IMR-90 (cell line): ENCODE data around the gene FADS1. TPM values are rescaled to one million over a fixed set of nuclear protein-coding genes. Genes with fewer than 3 reads are reported as not detected.

ENCODE experiments used
- ATAC-seq: fragments of 200-7000 bp; cut with Tn5 transposase; 2 replicates; pipeline ENCODE4 v1.9.1; 2020; ENCODE audit warnings: low read depth, mild to moderate bottlenecking, moderate library complexity
- BruUV-seq: library from RNA; stranded (reverse); fragments of 400-500 nt; replicated peaks from 2 replicates; lab custom pipeline; 2021; lab: Mats Ljungman, UMichigan
- CTCF ChIA-PET: fragments of 300-600 bp; formaldehyde crosslinking; extraction: SDS; loops from one replicate; lab custom pipeline; 2021; ENCODE audit warnings: antibody characterized with exemption; lab: Yijun Ruan, JAX
- POLR2A ChIA-PET: fragments of 300-600 bp; sonication (Branson Sonifier 250); formaldehyde crosslinking; loops from one replicate; lab custom pipeline; 2022; ENCODE audit warnings: antibody characterized with exemption; ENCODE audit not compliant: unreplicated experiment; lab: Charles Lee
- DNase-seq: peaks from one replicate; pipeline ENCODE4 v3.0.0; 2013
- H2AFZ ChIP-seq: replicated peaks from 2 replicates; pipeline ENCODE3; 2013; ENCODE audit warnings: low read length, mild to moderate bottlenecking; ENCODE audit not compliant: poor library complexity
- H2AK5ac ChIP-seq: 2 replicates; pipeline ENCODE4 v1.6.1; 2013; ENCODE audit warnings: low read depth, low read length, inconsistent platforms
- H2AK9ac ChIP-seq: replicated peaks from 2 replicates; pipeline ENCODE3; 2013; ENCODE audit warnings: mild to moderate bottlenecking, low read depth, low read length, moderate library complexity; ENCODE audit not compliant: poor library complexity
- H2BK120ac ChIP-seq: 2 replicates; pipeline ENCODE4 v1.6.1; 2013; ENCODE audit warnings: low read depth, low read length, inconsistent platforms
- H2BK15ac ChIP-seq: 3 replicates; pipeline ENCODE4 v1.6.1; 2013; ENCODE audit warnings: low read depth, low read length, inconsistent platforms
- H2BK20ac ChIP-seq: 2 replicates; pipeline ENCODE4 v1.6.1; 2013; ENCODE audit warnings: low read depth, mild to moderate bottlenecking, inconsistent platforms, low read length, moderate library complexity
- H2BK5ac ChIP-seq: 2 replicates; pipeline ENCODE4 v1.6.1; 2013; ENCODE audit warnings: mild to moderate bottlenecking, low read depth, low read length, inconsistent platforms; ENCODE audit not compliant: poor library complexity, severe bottlenecking
- H3K14ac ChIP-seq: replicated peaks from 2 replicates; pipeline ENCODE4 v1.6.1; 2013; ENCODE audit warnings: low read depth, low read length, inconsistent platforms
- H3K18ac ChIP-seq: 2 replicates; pipeline ENCODE4 v1.6.1; 2013; ENCODE audit warnings: low read depth, low read length, control low read depth
- H3K23ac ChIP-seq: 2 replicates; pipeline ENCODE4 v1.6.1; 2013; ENCODE audit warnings: low read depth, low read length, inconsistent platforms
- H3K27ac ChIP-seq: 2 replicates; pipeline ENCODE4 v1.5.1; 2013; ENCODE audit warnings: mild to moderate bottlenecking, control low read depth, low read length; ENCODE audit not compliant: insufficient read depth
- H3K27me3 ChIP-seq: 2 replicates; pipeline ENCODE4 v1.6.1; 2013; ENCODE audit warnings: low read length; ENCODE audit not compliant: control insufficient read depth, insufficient read depth
- H3K36me3 ChIP-seq: 2 replicates; pipeline ENCODE4 v1.6.1; 2013; ENCODE audit warnings: low read length, mixed read lengths; ENCODE audit not compliant: control insufficient read depth, insufficient read depth
- H3K4ac ChIP-seq: 2 replicates; pipeline ENCODE4 v1.6.1; 2013; ENCODE audit warnings: low read depth, low read length, inconsistent platforms
- H3K4me1 ChIP-seq: 2 replicates; pipeline ENCODE4 v1.6.1; 2013; ENCODE audit warnings: low read length, mixed read lengths; ENCODE audit not compliant: control insufficient read depth, insufficient read depth
- H3K4me2 ChIP-seq: 2 replicates; pipeline ENCODE4 v1.6.1; 2013; ENCODE audit warnings: low read depth, mild to moderate bottlenecking, control low read depth, low read length, moderate library complexity
- H3K4me3 ChIP-seq: 2 replicates; pipeline ENCODE4 v1.5.1; 2013; ENCODE audit warnings: low read depth, mild to moderate bottlenecking, control low read depth, low read length, moderate library complexity; ENCODE audit not compliant: insufficient read depth
- H3K56ac ChIP-seq: 2 replicates; pipeline ENCODE4 v1.6.1; 2013; ENCODE audit warnings: low read length, inconsistent platforms; ENCODE audit not compliant: insufficient read depth; ENCODE audit errors: extremely low read depth
- H3K79me1 ChIP-seq, 2 experiments: 2 replicates each; pipeline ENCODE4 v1.6.1; 2013; ENCODE audit warnings: low read length in 2 of 2, inconsistent platforms in 1 of 2, low read depth in 1 of 2
- H3K9ac ChIP-seq: 2 replicates; pipeline ENCODE4 v1.6.1; 2013; ENCODE audit warnings: low read depth, low read length, control low read depth
- H3K9me1 ChIP-seq: 2 replicates; pipeline ENCODE4 v1.6.1; 2013; ENCODE audit warnings: low read length, inconsistent platforms; ENCODE audit not compliant: insufficient read depth
- H3K9me3 ChIP-seq: 2 replicates; pipeline ENCODE4 v1.6.1; 2013; ENCODE audit warnings: low read length; ENCODE audit not compliant: control insufficient read depth, insufficient read depth
- H4K20me1 ChIP-seq: 2 replicates; pipeline ENCODE4 v1.6.1; 2013; ENCODE audit warnings: low read length, inconsistent platforms; ENCODE audit not compliant: insufficient read depth
- H4K5ac ChIP-seq: 2 replicates; pipeline ENCODE4 v1.6.1; 2013; ENCODE audit warnings: mild to moderate bottlenecking, low read depth, low read length, control low read depth
- H4K8ac ChIP-seq, 2 experiments: 2 replicates each; pipeline ENCODE4 v1.6.1; 2013; ENCODE audit warnings: low read depth in 2 of 2, low read length in 2 of 2, control low read depth in 1 of 2, inconsistent platforms in 1 of 2
- H4K91ac ChIP-seq: 2 replicates; pipeline ENCODE4 v1.6.1; 2013; ENCODE audit warnings: low read depth, low read length, inconsistent platforms; ENCODE audit not compliant: insufficient read depth
- ELK1 ChIP-seq: fragments of 150-350 bp; IDR thresholded peaks from 2 replicates; pipeline ENCODE4 v1.6.1; 2016; ENCODE audit warnings: low read depth, mild to moderate bottlenecking, low read length, moderate library complexity, borderline replicate concordance
- MAFK ChIP-seq: IDR thresholded peaks from 2 replicates; pipeline ENCODE4 v1.6.1; 2012; ENCODE audit warnings: low read depth, low read length, improper control_type of control experiment
- RAD21 ChIP-seq: IDR thresholded peaks from 2 replicates; pipeline ENCODE4 v1.6.1; 2012; ENCODE audit warnings: low read length, improper control_type of control experiment
- SMC3 ChIP-seq: fragments of 150-350 bp; IDR thresholded peaks from 2 replicates; pipeline ENCODE4 v1.6.1; 2016; ENCODE audit warnings: low read depth, mild to moderate bottlenecking, antibody characterized with exemption, low read length, moderate library complexity
- WGBS, 2 experiments: methylation state at CpG; one replicate each; pipeline versions ENCODE4 v1.1.5 to v1.1.7; 2013; ENCODE audit warnings: missing lambda C conversion rate in 2 of 2; ENCODE audit not compliant: insufficient read length in 1 of 2; ENCODE audit errors: extremely low coverage in 2 of 2; 5-methylcytosine and 5-hydroxymethylcytosine counted together
- dilution Hi-C: fragments of 300-500 bp; cut with HindIII; formaldehyde crosslinking; loops from one replicate; pipeline ENCODE4 v1.14.3; 2018; ENCODE audit warnings: low sequenced_read_pairs; ENCODE audit not compliant: unreplicated experiment
- in situ Hi-C: fragments of 300-500 bp; cut with MboI; formaldehyde crosslinking; loops from 3 replicates; pipeline ENCODE4 v1.14.3; 2019; ENCODE audit warnings: low sequenced_read_pairs, inconsistent platforms, mixed read lengths
- intact Hi-C: fragments of 100-400 bp; cut with micrococcal nuclease; formaldehyde crosslinking; loops from 2 replicates; pipeline ENCODE4 v1.10.0; 2022
- polyA plus RNA-seq, 3 experiments: library from polyadenylated mRNA; depleted of rRNA; stranded (reverse); fragments of >200 nt; gene quantifications; 2 replicates each; pipeline ENCODE4 v1.2.3, GENCODE V29; 2012; ENCODE audit warnings: low replicate concordance in 1 of 3
- total RNA-seq: library from RNA; depleted of rRNA; stranded (reverse); fragments of >200 nt; gene quantifications from 2 replicates; pipeline ENCODE4 v1.2.3, GENCODE V29; 2012
- TF ChIP-seq, protein P1 (sequence below): conservative IDR thresholded peaks from 2 replicates; pipeline ENCODE4 v1.5.1; 2012; ENCODE audit warnings: mild to moderate bottlenecking, low read depth, low read length, improper control_type of control experiment

FADS1 gene
- total and polyA plus RNA-seq, 2 of the 4 experiments (the other 2 are of a cell fraction) = 16.3 to 18.4 TPM

- no CpG with 5 or more reads among the region's 9 CpGs for WGBS, 2 experiments
- Histone ChIP-seq H3K4ac (no peak overlapping the region), H4K5ac (no peak overlapping the region), H4K20me1 (peaks cover 6% of the 10 kb centered on the region; the same call in 1 of the 2 replicates), H3K18ac (no peak overlapping the region), H3K36me3 (peaks cover 62% of the 10 kb centered on the region), H3K4me2 (no peak overlapping the region), H3K9me3 (no peaks in the 10 kb centered on the region), H3K27ac (no peak overlapping the region), H2BK20ac (no peak overlapping the region), H3K14ac (no peak overlapping the region), H2AK9ac (no peak overlapping the region), H3K9ac (no peak overlapping the region), H3K27me3 (no peaks in the 10 kb centered on the region), H3K23ac (no peak overlapping the region), H2AK5ac (no peak overlapping the region), H4K8ac (no peak overlapping the region), H2BK15ac (no peak overlapping the region), H2BK120ac (no peak overlapping the region), H3K9me1 (no peaks in the 10 kb centered on the region; the same call in 1 of the 2 replicates), H4K91ac (no peak overlapping the region), H3K4me3 (no peak overlapping the region), H2AFZ (no peak overlapping the region), H3K56ac (no peak overlapping the region), H3K4me1 (peaks cover 3% of the 10 kb centered on the region; the same call in 1 of the 2 replicates), H3K79me1 (peaks cover 28 to 44% of the 10 kb centered on the region in 2 experiments), H2BK5ac (no peak overlapping the region)
- intact Hi-C loops (no loop called here), in situ Hi-C loops (no loop called here), dilution Hi-C loops (no loop called here)
- no TSS peak for BruUV-seq
- ATAC-seq (no peak), DNase-seq (peak; percentile 61)
- TF ChIP-seq RAD21 = peak; percentile 63
- TF ChIP-seq SMC3 = peak; percentile 42
- TF ChIP-seq ELK1 = no peak
- TF ChIP-seq, protein P1, sequence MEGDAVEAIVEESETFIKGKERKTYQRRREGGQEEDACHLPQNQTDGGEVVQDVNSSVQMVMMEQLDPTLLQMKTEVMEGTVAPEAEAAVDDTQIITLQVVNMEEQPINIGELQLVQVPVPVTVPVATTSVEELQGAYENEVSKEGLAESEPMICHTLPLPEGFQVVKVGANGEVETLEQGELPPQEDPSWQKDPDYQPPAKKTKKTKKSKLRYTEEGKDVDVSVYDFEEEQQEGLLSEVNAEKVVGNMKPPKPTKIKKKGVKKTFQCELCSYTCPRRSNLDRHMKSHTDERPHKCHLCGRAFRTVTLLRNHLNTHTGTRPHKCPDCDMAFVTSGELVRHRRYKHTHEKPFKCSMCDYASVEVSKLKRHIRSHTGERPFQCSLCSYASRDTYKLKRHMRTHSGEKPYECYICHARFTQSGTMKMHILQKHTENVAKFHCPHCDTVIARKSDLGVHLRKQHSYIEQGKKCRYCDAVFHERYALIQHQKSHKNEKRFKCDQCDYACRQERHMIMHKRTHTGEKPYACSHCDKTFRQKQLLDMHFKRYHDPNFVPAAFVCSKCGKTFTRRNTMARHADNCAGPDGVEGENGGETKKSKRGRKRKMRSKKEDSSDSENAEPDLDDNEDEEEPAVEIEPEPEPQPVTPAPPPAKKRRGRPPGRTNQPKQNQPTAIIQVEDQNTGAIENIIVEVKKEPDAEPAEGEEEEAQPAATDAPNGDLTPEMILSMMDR = peak; percentile 61
- no peak for TF ChIP-seq MAFK
- CTCF ChIA-PET = interaction anchor here (0.5 to 2.5 kb wide), 3 partner anchors 9 to 362 kb away, joined by 3 to 6 read pairs (median 3); no protein-coding TSS in a partner anchor
- POLR2A ChIA-PET = no interaction called here
Observed at GRCh38 chr11:61787928-61788491, 28.8 kb downstream of the FADS1 start.
